ENCODE results near the gene OTOF. TPM values are rescaled to one million over a fixed set of nuclear protein-coding genes. Genes with fewer than 3 reads are reported as not detected.

Gene OTOF
- total RNA-seq, 6 experiments from 2014 or later: 0.06 to 0.12 TPM; not detected in 4

GRCh38 chr2:26503231-26503880, 25.4 kb upstream of the OTOF start:
- peaks cover 0 to 6% (median 0%) of the 10 kb centered on the region in 4 donors for H3K4me1 ChIP-seq
- intact Hi-C loops (cut with DNase I): no loop called here
- TF ChIP-seq POLR2A (IDR thresholded peaks at IDR 0.05): no peak
- TF ChIP-seq, protein P1, sequence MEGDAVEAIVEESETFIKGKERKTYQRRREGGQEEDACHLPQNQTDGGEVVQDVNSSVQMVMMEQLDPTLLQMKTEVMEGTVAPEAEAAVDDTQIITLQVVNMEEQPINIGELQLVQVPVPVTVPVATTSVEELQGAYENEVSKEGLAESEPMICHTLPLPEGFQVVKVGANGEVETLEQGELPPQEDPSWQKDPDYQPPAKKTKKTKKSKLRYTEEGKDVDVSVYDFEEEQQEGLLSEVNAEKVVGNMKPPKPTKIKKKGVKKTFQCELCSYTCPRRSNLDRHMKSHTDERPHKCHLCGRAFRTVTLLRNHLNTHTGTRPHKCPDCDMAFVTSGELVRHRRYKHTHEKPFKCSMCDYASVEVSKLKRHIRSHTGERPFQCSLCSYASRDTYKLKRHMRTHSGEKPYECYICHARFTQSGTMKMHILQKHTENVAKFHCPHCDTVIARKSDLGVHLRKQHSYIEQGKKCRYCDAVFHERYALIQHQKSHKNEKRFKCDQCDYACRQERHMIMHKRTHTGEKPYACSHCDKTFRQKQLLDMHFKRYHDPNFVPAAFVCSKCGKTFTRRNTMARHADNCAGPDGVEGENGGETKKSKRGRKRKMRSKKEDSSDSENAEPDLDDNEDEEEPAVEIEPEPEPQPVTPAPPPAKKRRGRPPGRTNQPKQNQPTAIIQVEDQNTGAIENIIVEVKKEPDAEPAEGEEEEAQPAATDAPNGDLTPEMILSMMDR (IDR thresholded peaks at IDR 0.05): peak; percentile 68 to 82 (median 74)
- H3K9me3 ChIP-seq: no peaks in the 10 kb centered on the region
- WGBS (ENCODE audit: insufficient coverage, low coverage, low lambda C conversion rate, missing lambda C conversion rate): 7% methylated on average over 30 of the region's 41 CpGs
- H3K27ac ChIP-seq: no peak overlapping the region
- H3K27me3 ChIP-seq: no peaks in the 10 kb centered on the region
- no peaks in the 10 kb centered on the region for H3K36me3 ChIP-seq
- ATAC-seq (peak; percentile 81 to 94 (median 86)), DNase-seq (peak; percentile 62 to 73 (median 67))
- H3K4me3 ChIP-seq: peak overlapping the region in 2 of 3 donors; percentile 18 to 21

DNA sequence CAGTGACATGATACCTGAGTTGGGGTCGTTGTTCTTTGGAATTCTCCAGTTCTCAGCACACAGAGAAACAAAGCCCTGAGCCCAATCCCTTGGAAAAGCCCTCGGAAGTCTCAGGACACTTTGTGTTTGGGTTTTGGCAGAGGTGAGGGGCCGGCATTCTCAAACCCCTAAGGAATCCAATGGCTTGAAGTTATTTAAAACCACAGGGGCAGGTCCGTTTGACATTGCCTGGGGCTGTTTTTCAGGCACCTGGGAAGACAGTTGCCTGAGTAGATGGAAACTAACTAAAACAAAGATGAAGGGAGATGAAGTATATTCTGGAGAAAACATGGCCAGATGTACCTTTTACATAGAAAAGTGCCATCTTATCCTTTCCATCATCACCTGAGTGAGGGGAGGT, 22.5 kb upstream of the OTOF start:
- Histone ChIP-seq H3K27me3 (no peaks in the 10 kb centered on the region), H3K4me3 (no peak overlapping the region), H3K9me3 (no peaks in the 10 kb centered on the region), H3K36me3 (no peaks in the 10 kb centered on the region), H3K4me1 (peaks cover 0 to 6% (median 0%) of the 10 kb centered on the region in 4 donors), H3K27ac (no peak overlapping the region)
- ATAC-seq: no peak
- intact Hi-C loops (cut with DNase I): no loop called here
- TF ChIP-seq, protein P1 (IDR thresholded peaks at IDR 0.05): no peak
- no peak for TF ChIP-seq POLR2A (IDR thresholded peaks at IDR 0.05)
- WGBS (ENCODE audit: insufficient coverage, low coverage, low lambda C conversion rate, missing lambda C conversion rate): 62% methylated on average over 4 of the region's 4 CpGs
- DNase-seq: no peak

DNA sequence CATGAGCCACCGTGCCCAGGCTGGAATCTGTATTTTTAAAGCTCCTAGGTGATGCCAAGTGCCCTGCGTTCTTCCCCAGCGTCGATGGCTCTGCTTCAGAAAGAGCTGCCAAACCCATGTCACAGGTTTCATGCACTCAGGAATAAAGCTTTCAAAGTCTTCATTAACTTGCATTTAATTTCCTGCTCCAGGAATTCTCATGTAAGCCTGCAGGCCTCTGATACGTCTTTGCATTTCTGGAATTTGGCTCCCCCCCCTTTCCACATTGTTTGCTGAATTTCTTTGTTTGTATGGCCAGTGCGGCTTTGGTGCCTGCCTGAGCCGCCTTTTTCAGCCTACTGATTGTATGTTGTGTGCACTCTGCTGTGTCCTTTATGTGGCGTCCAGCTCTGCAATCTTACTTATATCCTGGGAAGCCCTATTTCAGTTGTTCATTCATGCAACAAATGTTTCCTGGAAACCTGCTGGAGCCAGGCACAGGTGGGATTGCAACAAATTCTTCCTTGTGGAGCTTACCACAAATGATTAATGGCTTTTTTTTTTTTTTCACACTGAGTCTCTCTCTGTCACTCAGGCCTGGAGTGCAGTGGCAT, 17.9 kb upstream of the OTOF start:
- no peak overlapping the region for H3K4me3 ChIP-seq
- intact Hi-C loops (cut with DNase I): no loop called here
- TF ChIP-seq, protein P1 (IDR thresholded peaks at IDR 0.05): no peak
- TF ChIP-seq POLR2A (IDR thresholded peaks at IDR 0.05): no peak
- peak in 1 of 3 donors; percentile 7 for DNase-seq
- no peaks in the 10 kb centered on the region for H3K36me3 ChIP-seq
- no peak for ATAC-seq
- 75% methylated on average over 8 of the region's 8 CpGs for WGBS (ENCODE audit: insufficient coverage, low coverage, low lambda C conversion rate, missing lambda C conversion rate)
- no peak overlapping the region for H3K27ac ChIP-seq
- no peaks in the 10 kb centered on the region for H3K9me3 ChIP-seq
- no peaks in the 10 kb centered on the region for H3K27me3 ChIP-seq
- H3K4me1 ChIP-seq: peaks cover 0 to 12% (median 5%) of the 10 kb centered on the region in 4 donors

DNA sequence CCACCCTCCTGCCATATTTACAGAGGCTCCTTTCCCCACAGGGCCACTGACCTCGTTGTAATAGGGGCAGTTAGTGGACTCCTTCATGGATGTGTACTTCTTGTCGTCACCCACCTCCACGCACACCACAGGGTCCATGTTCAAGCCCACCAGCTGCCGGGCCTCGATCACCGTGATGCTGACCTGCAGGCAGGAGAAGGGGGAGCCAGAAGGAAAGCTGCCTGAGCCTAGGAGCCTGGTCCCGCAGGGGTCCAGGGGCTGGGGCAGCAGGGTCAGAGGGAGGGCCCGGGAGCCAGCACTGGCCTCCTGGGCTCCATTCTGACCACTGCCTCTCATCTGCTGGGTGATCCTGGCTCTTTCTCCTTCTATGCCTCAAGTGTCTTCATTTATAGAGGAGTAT, 17.0 kb upstream of the OTOF start:
- no peaks in the 10 kb centered on the region for H3K36me3 ChIP-seq
- 50% methylated on average over 1 of the region's 8 CpGs for WGBS (ENCODE audit: insufficient coverage, low coverage, low lambda C conversion rate, missing lambda C conversion rate)
- DNase-seq (peak in 1 of 3 donors; percentile 32), ATAC-seq (no peak)
- intact Hi-C loops (cut with DNase I): no loop called here
- no peak overlapping the region for H3K27ac ChIP-seq
- H3K4me1 ChIP-seq: peaks cover 0 to 12% (median 5%) of the 10 kb centered on the region in 4 donors
- no peaks in the 10 kb centered on the region for H3K9me3 ChIP-seq
- no peak overlapping the region for H3K4me3 ChIP-seq
- no peaks in the 10 kb centered on the region for H3K27me3 ChIP-seq
- TF ChIP-seq, protein P1 (IDR thresholded peaks at IDR 0.05): no peak
- TF ChIP-seq POLR2A (IDR thresholded peaks at IDR 0.05): no peak
